Kidney (tissue), 14 donors: ENCODE data around the gene C19orf18. TPM values are rescaled to one million over a fixed set of nuclear protein-coding genes. Genes with fewer than 3 reads are reported as not detected.
A peak's percentile ranks its signal among the peaks of the same experiment; 100 is the strongest.

Experiments
- DNase-seq, 5 donors: peaks; one replicate each; pipeline ENCODE4 v3.0.0-alpha.2; 2013 to 2020
- FAIRE-seq: peaks from 2 replicates; lab custom pipeline; 2012; peaks lifted over from hg19 to GRCh38; lab: Jason Lieb, UNC
- H3K27ac ChIP-seq, 2 donors: one replicate each; pipeline ENCODE4 v1.7.0; 2013; ENCODE audit warnings: low read depth in 2 of 2, low read length in 2 of 2, inconsistent platforms in 1 of 2
- H3K27me3 ChIP-seq: one replicate; pipeline ENCODE4 v1.7.1; 2013; ENCODE audit warnings: low read length, inconsistent platforms; ENCODE audit not compliant: control insufficient read depth, insufficient read depth
- H3K36me3 ChIP-seq, 3 donors: one replicate each; pipeline versions ENCODE4 v1.7.0 to v1.7.1; 2013; ENCODE audit warnings: low read length in 3 of 3, control low read depth in 1 of 3, inconsistent platforms in 1 of 3; ENCODE audit not compliant: insufficient read depth in 3 of 3, control insufficient read depth in 2 of 3
- H3K4me1 ChIP-seq, 3 donors: one replicate each; pipeline versions ENCODE4 v1.7.0 to v1.7.1; 2013; ENCODE audit warnings: low read length in 3 of 3, inconsistent platforms in 1 of 3, low read depth in 1 of 3; ENCODE audit not compliant: control insufficient read depth in 2 of 3, insufficient read depth in 2 of 3
- H3K4me3 ChIP-seq, 3 donors: one replicate each; pipeline versions ENCODE4 v1.7.0 to v1.8.1; 2013; ENCODE audit warnings: low read length in 3 of 3, control low read depth in 1 of 3, inconsistent platforms in 1 of 3
- H3K9ac ChIP-seq, 3 donors: one replicate each; pipeline versions ENCODE4 v1.7.0 to v1.7.1; 2013; ENCODE audit warnings: low read length in 3 of 3, control low read depth in 1 of 3, inconsistent platforms in 1 of 3
- H3K9me3 ChIP-seq, 3 donors: one replicate each; pipeline versions ENCODE4 v1.7.0 to v1.7.1; 2013; ENCODE audit warnings: low read length in 3 of 3, control low read depth in 1 of 3, inconsistent platforms in 1 of 3; ENCODE audit not compliant: control insufficient read depth in 2 of 3, insufficient read depth in 1 of 3
- CTCF ChIP-seq: IDR thresholded peaks from 3 replicates; pipeline ENCODE4 v1.5.1; 2012; ENCODE audit warnings: mild to moderate bottlenecking, moderate library complexity, borderline replicate concordance; ENCODE audit not compliant: insufficient read depth; ENCODE audit errors: extremely low read depth
- intact Hi-C: fragments of 100-400 bp; cut with DNase I; formaldehyde crosslinking; loops from one replicate; pipeline ENCODE4 v1.11.1; 2022
- polyA plus RNA-seq: library from polyadenylated mRNA; stranded (reverse); fragments of 350-450 nt; fragmentation: Illumina TruSeq; extraction: RNeasy Lipid Tissue Mini Kit (QIAGEN cat#74804); gene quantifications from one replicate; pipeline ENCODE4 v1.2.3, GENCODE V29; 2014; ENCODE audit warnings: low read depth, low replicate concordance; ENCODE audit not compliant: insufficient read depth
- total RNA-seq: library from RNA; stranded (reverse); fragmentation: NEBNext Ultra II Directional; extraction: Animal tissue kit (Norgen Biotek cat#: 25700); gene quantifications from one replicate; pipeline ENCODE4 v1.2.1, GENCODE V29; 2021
- donor health status: control.
- donor health status: control.
- donor health status: control.
- donor health status: control.
- donor health status: control.
- donor health status: DM: yes; HTN: yes; CAD: no.
- donor health status: Normal renal cell carcinoma (clear cell type).

Gene C19orf18
- total and polyA plus RNA-seq, 2 donors from 2014 or later = 0.85 to 1.7 TPM

- intact Hi-C loops = no loop called here
- DNase-seq (no peak), FAIRE-seq (no peak)
- H3K4me1 ChIP-seq = peaks cover 2 to 15% (median 5%) of the 10 kb centered on the region in 3 donors
- TF ChIP-seq CTCF = no peak
- no peaks in the 10 kb centered on the region for H3K27me3 ChIP-seq
- H3K9ac ChIP-seq = no peak overlapping the region
- H3K36me3 ChIP-seq = peaks cover 17 to 22% (median 21%) of the 10 kb centered on the region in 3 donors
- H3K27ac ChIP-seq = no peak overlapping the region
- H3K4me3 ChIP-seq = peak overlapping the region in 1 of 3 donors; percentile 94
- H3K9me3 ChIP-seq = peaks cover 4 to 8% (median 6%) of the 10 kb centered on the region in 3 donors
These were observed 26.3 kb upstream of the C19orf18 start for GRCh38 chr19:58000677-58001076.

- Histone ChIP-seq H3K27ac (no peak overlapping the region), H3K9ac (no peak overlapping the region), H3K4me3 (no peak overlapping the region), H3K36me3 (peaks cover 16 to 31% (median 24%) of the 10 kb centered on the region in 3 donors), H3K27me3 (no peaks in the 10 kb centered on the region), H3K9me3 (peaks cover 16 to 46% (median 30%) of the 10 kb centered on the region in 3 donors), H3K4me1 (no peaks in the 10 kb centered on the region)
- FAIRE-seq = no peak
- no peak for DNase-seq
- no peak for TF ChIP-seq CTCF
- intact Hi-C loops = no loop called here
These were observed 18.5 kb upstream of the C19orf18 start for GRCh38 chr19:57992841-57993240.

- Histone ChIP-seq H3K27ac (no peak overlapping the region), H3K9me3 (peaks cover 23 to 95% (median 83%) of the 10 kb centered on the region in 3 donors), H3K4me3 (peak overlapping the region in 2 of 3 donors; percentile 6 to 32), H3K9ac (no peak overlapping the region), H3K27me3 (no peaks in the 10 kb centered on the region), H3K36me3 (peaks cover 38 to 62% (median 38%) of the 10 kb centered on the region in 3 donors), H3K4me1 (no peaks in the 10 kb centered on the region)
- no peak for TF ChIP-seq CTCF
- DNase-seq (peak in 1 of 5 donors; percentile 14), FAIRE-seq (no peak)
- intact Hi-C loops = no loop called here
These were observed 4.4 kb upstream of the C19orf18 start for GRCh38 chr19:57978586-57979289.
